H1 (cell line): Measurements from ENCODE around the gene TTK. TPM values are rescaled to one million over a fixed set of nuclear protein-coding genes. Genes with fewer than 3 reads are reported as not detected.

Source experiments
- CTCF ChIA-PET: fragments of 300-600 bp; sonication (Branson Sonifier 250); formaldehyde crosslinking; loops from one replicate; lab custom pipeline; 2021; ENCODE audit not compliant: partially characterized antibody; lab: Charles Lee
- POLR2A ChIA-PET: fragments of 300-600 bp; sonication (Branson Sonifier 250); formaldehyde crosslinking; loops from one replicate; lab custom pipeline; 2021; ENCODE audit warnings: inconsistent platforms; ENCODE audit not compliant: partially characterized antibody; lab: Charles Lee
- DNase-seq, 2 experiments: peaks; one replicate each; pipeline versions ENCODE4 v3.0.0 to v3.0.0-alpha.2; 2010 to 2022; ENCODE audit warnings: low spot score in 2 of 2, low read depth in 1 of 2, mixed read lengths in 1 of 2
- FAIRE-seq: peaks from 2 replicates; lab custom pipeline; 2011; peaks lifted over from hg19 to GRCh38; lab: Jason Lieb, UNC
- H2AFZ ChIP-seq: 2 replicates; pipeline ENCODE4 v1.8.1; 2012; ENCODE audit warnings: low read length, inconsistent platforms
- H2AK5ac ChIP-seq: 2 replicates; pipeline ENCODE4 v1.6.1; 2013; ENCODE audit warnings: low read depth, low read length
- H2BK120ac ChIP-seq: replicated peaks from 2 replicates; pipeline ENCODE3; 2013; ENCODE audit warnings: low read depth, low read length, inconsistent platforms
- H2BK12ac ChIP-seq: 2 replicates; pipeline ENCODE4 v1.6.1; 2013; ENCODE audit warnings: low read depth, low read length
- H2BK15ac ChIP-seq: 2 replicates; pipeline ENCODE4 v1.6.1; 2013; ENCODE audit warnings: low read length
- H2BK20ac ChIP-seq: 2 replicates; pipeline ENCODE4 v1.6.1; 2013; ENCODE audit warnings: low read length
- H2BK5ac ChIP-seq: 2 replicates; pipeline ENCODE4 v1.6.1; 2013; ENCODE audit warnings: low read depth, low read length
- H3K14ac ChIP-seq: 2 replicates; pipeline ENCODE4 v1.6.1; 2013; ENCODE audit warnings: inconsistent platforms; ENCODE audit not compliant: insufficient read length
- H3K18ac ChIP-seq: 2 replicates; pipeline ENCODE4 v1.6.1; 2013; ENCODE audit warnings: low read length; ENCODE audit errors: extremely low read depth
- H3K23ac ChIP-seq: 2 replicates; pipeline ENCODE4 v1.6.1; 2013; ENCODE audit warnings: inconsistent platforms; ENCODE audit not compliant: insufficient read length
- H3K23me2 ChIP-seq: 2 replicates; pipeline ENCODE4 v1.6.1; 2013; ENCODE audit warnings: low read depth, low read length
- H3K27ac ChIP-seq: 2 replicates; pipeline ENCODE4 v1.6.1; 2011; ENCODE audit warnings: low read depth, low read length, inconsistent platforms
- H3K27me3 ChIP-seq, 4 experiments: replicated peaks in 1 of 4; 1 replicate in 1 of 4; 2 replicates in 3 of 4; pipeline versions ENCODE4 v1.6.1 to v1.8.1; 2011 to 2013; ENCODE audit warnings: low read length in 3 of 4, mild to moderate bottlenecking in 3 of 4, inconsistent platforms in 2 of 4, mixed read lengths in 2 of 4, moderate library complexity in 1 of 4; ENCODE audit not compliant: control insufficient read depth in 3 of 4, insufficient read depth in 3 of 4; ENCODE audit errors: extremely low read depth in 1 of 4
- H3K36me3 ChIP-seq, 4 experiments: 2 replicates each; pipeline versions ENCODE4 v1.6.1 to v1.8.1; 2011 to 2013; ENCODE audit warnings: mild to moderate bottlenecking in 4 of 4, low read length in 3 of 4, moderate library complexity in 2 of 4, control low read depth in 1 of 4, inconsistent platforms in 1 of 4; ENCODE audit not compliant: insufficient read depth in 4 of 4, control insufficient read depth in 2 of 4
- H3K4ac ChIP-seq: replicated peaks from 2 replicates; pipeline ENCODE3; 2013; ENCODE audit warnings: low read length, low read depth, mixed read lengths, inconsistent platforms; ENCODE audit not compliant: insufficient read length
- H3K4me1 ChIP-seq, 4 experiments: replicated peaks in 1 of 4; 1 replicate in 1 of 4; 2 replicates in 3 of 4; pipeline versions ENCODE4 v1.6.1 to v1.8.1; 2011 to 2013; ENCODE audit warnings: low read length in 3 of 4, inconsistent platforms in 2 of 4, mixed read lengths in 1 of 4; ENCODE audit not compliant: insufficient read depth in 4 of 4, control insufficient read depth in 3 of 4
- H3K4me2 ChIP-seq, 2 experiments: 2 replicates each; pipeline versions ENCODE4 v1.6.1 to v1.8.1; 2011 to 2013; ENCODE audit warnings: low read depth in 2 of 2, low read length in 2 of 2, control low read depth in 1 of 2, inconsistent platforms in 1 of 2, mild to moderate bottlenecking in 1 of 2; ENCODE audit not compliant: insufficient read depth in 1 of 2
- H3K4me3 ChIP-seq, 4 experiments: fragments of 200-600, 300-600 bp in 1 of 4; sonication (generic), shearing (Covaris generic), sonication (Bioruptor Twin) in 1 of 4; 2 replicates each; pipeline versions ENCODE4 v1.5.1 to v1.8.1; 2011 to 2016; ENCODE audit warnings: low read length in 4 of 4, low read depth in 3 of 4, control low read depth in 2 of 4, inconsistent platforms in 2 of 4, mild to moderate bottlenecking in 2 of 4, mixed read lengths in 1 of 4, moderate library complexity in 1 of 4; ENCODE audit not compliant: insufficient read depth in 2 of 4; ENCODE audit errors: extremely low read depth in 1 of 4
- H3K56ac ChIP-seq: replicated peaks from 2 replicates; pipeline ENCODE3; 2013; ENCODE audit warnings: low read depth, mild to moderate bottlenecking, mixed read lengths, low read length, inconsistent platforms; ENCODE audit not compliant: insufficient read length
- H3K79me1 ChIP-seq: 2 replicates; pipeline ENCODE4 v1.6.1; 2013; ENCODE audit warnings: low read depth, low read length, control low read depth
- H3K79me2 ChIP-seq, 2 experiments: 2 replicates each; pipeline versions ENCODE4 v1.6.1 to v1.8.1; 2012 to 2013; ENCODE audit warnings: low read length in 2 of 2, mild to moderate bottlenecking in 2 of 2, inconsistent platforms in 1 of 2; ENCODE audit not compliant: insufficient read depth in 2 of 2, control insufficient read depth in 1 of 2
- H3K9ac ChIP-seq, 4 experiments: replicated peaks in 1 of 4; 1 replicate in 1 of 4; 2 replicates in 3 of 4; pipeline versions ENCODE4 v1.6.1 to v1.8.1; 2011 to 2013; ENCODE audit warnings: low read depth in 3 of 4, low read length in 3 of 4, control low read depth in 2 of 4, mild to moderate bottlenecking in 2 of 4, moderate library complexity in 2 of 4, inconsistent platforms in 1 of 4; ENCODE audit errors: extremely low read depth in 1 of 4
- H3K9me3 ChIP-seq, 2 experiments: 2 replicates each; pipeline versions ENCODE4 v1.6.1 to v1.8.1; 2012 to 2013; ENCODE audit warnings: mild to moderate bottlenecking in 2 of 2, moderate library complexity in 2 of 2, control low read depth in 1 of 2, inconsistent platforms in 1 of 2, low read depth in 1 of 2, low read length in 1 of 2, mixed read lengths in 1 of 2; ENCODE audit not compliant: insufficient read depth in 2 of 2
- H4K20me1 ChIP-seq, 2 experiments: replicated peaks in 1 of 2; 2 replicates each; pipeline versions ENCODE3 to v1.8.1; 2011 to 2013; ENCODE audit warnings: inconsistent platforms in 2 of 2, low read length in 2 of 2, mild to moderate bottlenecking in 1 of 2; ENCODE audit not compliant: insufficient read depth in 2 of 2, control insufficient read depth in 1 of 2
- H4K5ac ChIP-seq: 2 replicates; pipeline ENCODE4 v1.6.1; 2013; ENCODE audit warnings: low read length, low read depth, mixed read lengths, inconsistent platforms; ENCODE audit not compliant: insufficient read length
- H4K8ac ChIP-seq: 2 replicates; pipeline ENCODE4 v1.8.0; 2013; ENCODE audit warnings: mild to moderate bottlenecking, moderate library complexity, low read length, inconsistent platforms; ENCODE audit not compliant: insufficient read depth; ENCODE audit errors: extremely low read depth
- H4K91ac ChIP-seq: replicated peaks from 2 replicates; pipeline ENCODE3; 2013; ENCODE audit warnings: low read length, mixed read lengths, inconsistent platforms; ENCODE audit not compliant: insufficient read length
- BACH1 ChIP-seq: IDR thresholded peaks from 2 replicates; pipeline ENCODE4 v1.6.1; 2012; ENCODE audit warnings: low read length, improper control_type of control experiment
- CREB1 ChIP-seq: IDR thresholded peaks from 2 replicates; pipeline ENCODE4 v1.6.1; 2012; ENCODE audit warnings: inconsistent platforms
- GABPA ChIP-seq: IDR thresholded peaks from 2 replicates; pipeline ENCODE4 v1.6.1; 2011; ENCODE audit warnings: mild to moderate bottlenecking, low read length, moderate library complexity, borderline replicate concordance; ENCODE audit not compliant: insufficient read depth
- HDAC2 ChIP-seq, 2 experiments: fragments of 300-600 bp in 1 of 2; sonication (generic) in 1 of 2; IDR thresholded peaks; 2 replicates each; pipeline ENCODE4 v1.6.1; 2011 to 2012; ENCODE audit warnings: low read depth in 2 of 2, low read length in 2 of 2, mild to moderate bottlenecking in 2 of 2, moderate library complexity in 2 of 2, borderline replicate concordance in 1 of 2, inconsistent platforms in 1 of 2
- KDM1A ChIP-seq: fragments of 200-600, 300-600 bp; sonication (generic); IDR thresholded peaks from 2 replicates; pipeline ENCODE4 v1.7.1; 2016; ENCODE audit warnings: mild to moderate bottlenecking, low read length, borderline replicate concordance
- MAFK ChIP-seq: IDR thresholded peaks from 2 replicates; pipeline ENCODE4 v1.6.1; 2012; ENCODE audit warnings: low read depth, mild to moderate bottlenecking, improper control_type of control experiment, low read length
- TBP ChIP-seq: IDR thresholded peaks from 2 replicates; pipeline ENCODE4 v1.6.1; 2011; ENCODE audit warnings: low read depth, low read length, improper control_type of control experiment
- ZNF274 ChIP-seq: IDR thresholded peaks from 2 replicates; pipeline ENCODE4 v1.7.0; 2012; ENCODE audit warnings: low read length, borderline replicate concordance; ENCODE audit errors: extremely low read depth
- WGBS, 2 experiments: shearing (Covaris generic) in 1 of 2; methylation state at CpG; one replicate each; pipeline versions ENCODE4 v1.1.6 to v1.1.7; 2013 to 2015; ENCODE audit warnings: low lambda C conversion rate in 2 of 2, mixed read lengths in 2 of 2, inconsistent platforms in 1 of 2, low coverage in 1 of 2, missing lambda C conversion rate in 1 of 2; ENCODE audit not compliant: insufficient replicate concordance in 2 of 2, insufficient coverage in 1 of 2, insufficient read length in 1 of 2; ENCODE audit errors: extremely low coverage in 1 of 2, missing lambda C conversion rate in 1 of 2; 5-methylcytosine and 5-hydroxymethylcytosine counted together
- polyA plus RNA-seq, 7 experiments: library from polyadenylated mRNA; depleted of rRNA in 3 of 7; stranded (reverse) in 5 of 7; unstranded in 2 of 7; fragments of >200 nt in 5 of 7; fragments of 200-250 nt in 2 of 7; gene quantifications; 1 replicate in 5 of 7; 2 replicates in 1 of 7; 4 replicates in 1 of 7; pipeline versions ENCODE4 v1.2.1 to v1.2.3, GENCODE V29; 2011 to 2013; ENCODE audit warnings: missing spikeins in 2 of 7, mixed read lengths in 2 of 7
- total RNA-seq: library from RNA; stranded (reverse); fragmentation: NEBNext Ultra II Directional; extraction: Animal tissue kit (Norgen Biotek cat#: 25700); gene quantifications from 2 replicates; pipeline ENCODE4 v1.2.1, GENCODE V29; 2021
- TF ChIP-seq, protein P1 (sequence below): IDR thresholded peaks from 2 replicates; pipeline ENCODE4 v1.6.1; 2012; ENCODE audit warnings: inconsistent platforms
- TF ChIP-seq, protein P2 (sequence below), 3 experiments: IDR thresholded peaks; 1 replicate in 2 of 3; 2 replicates in 1 of 3; pipeline versions ENCODE4 v1.5.1 to v1.6.1; 2011; ENCODE audit warnings: low read length in 3 of 3, mild to moderate bottlenecking in 3 of 3, inconsistent platforms in 2 of 3, low read depth in 1 of 3, moderate library complexity in 1 of 3; ENCODE audit not compliant: insufficient read depth in 1 of 3; ENCODE audit errors: control extremely low read depth in 1 of 3

TTK gene
- total and polyA plus RNA-seq, 2 of the 8 experiments (the other 6 are each of a cell fraction or from before 2014, with no cell fraction given): 11.9 to 63.2 TPM

GRCh38 chr6:80003826-80004172 is 650 bp upstream of the TTK start:
- peak overlapping the region; percentile 72 to 92 (median 84) for H3K4me3 ChIP-seq
- H3K9me3 ChIP-seq: no peaks in the 10 kb centered on the region
- no peak overlapping the region for H3K4ac ChIP-seq
- H2BK12ac ChIP-seq: peak overlapping the region; percentile 31; the same call in 1 of the 2 replicates
- H3K27me3 ChIP-seq: no peaks in the 10 kb centered on the region
- H3K56ac ChIP-seq: no peak overlapping the region
- CTCF ChIA-PET: interaction anchor here (0.8 to 2.3 kb wide), 7 partner anchors 10 to 135 kb away, joined by 3 to 13 read pairs (median 3); no protein-coding TSS in a partner anchor
- 0 out of 2 replicates have a peak overlapping the region, but pooled peaks have one; percentile 74 for H4K8ac ChIP-seq
- peak overlapping the region; percentile 59; the same call in 1 of the 2 replicates for H3K27ac ChIP-seq
- H3K23me2 ChIP-seq: peaks cover 10% of the 10 kb centered on the region
- DNase-seq (peak in 1 of 2 experiments; percentile 55), FAIRE-seq (no peak)
- H2BK20ac ChIP-seq: no peak overlapping the region
- no peak overlapping the region for H2BK15ac ChIP-seq
- H3K14ac ChIP-seq: no peak overlapping the region
- H2AK5ac ChIP-seq: no peak overlapping the region
- no peak overlapping the region for H2BK120ac ChIP-seq
- H4K5ac ChIP-seq: peak overlapping the region; percentile 19
- POLR2A ChIA-PET: interaction anchor here (0.6 to 2.4 kb wide), 9 partner anchors 9 to 92 kb away, joined by 3 to 12 read pairs (median 4); partner anchors contain the start of gene ELOVL4
- peak overlapping the region; percentile 73; the same call in 1 of the 2 replicates for H2BK5ac ChIP-seq
- H3K36me3 ChIP-seq: peaks cover 0 to 20% (median 11%) of the 10 kb centered on the region in 4 experiments; a peak in 5 of 8 replicates
- H3K18ac ChIP-seq: peak overlapping the region; percentile 68
- H3K23ac ChIP-seq: no peak overlapping the region
- H2AFZ ChIP-seq: peak overlapping the region; percentile 81
- H3K4me1 ChIP-seq: peaks cover 0 to 4% (median 3%) of the 10 kb centered on the region in 4 experiments; a peak in 4 of 7 replicates
- peaks cover 0 to 25% of the 10 kb centered on the region in 2 experiments; a peak in 3 of 4 replicates for H3K79me2 ChIP-seq
- peak overlapping the region in 3 of 4 experiments; percentile 20 to 66 (median 59); a peak in 5 of 7 replicates for H3K9ac ChIP-seq
- H3K4me2 ChIP-seq: peak overlapping the region; percentile 77 to 94
- H3K79me1 ChIP-seq: no peaks in the 10 kb centered on the region
- 11% methylated on average over 13 of the region's 13 CpGs; no CpG with 5 or more reads in 1 of the 2 experiments for WGBS, 2 experiments
- H4K91ac ChIP-seq: no peak overlapping the region
- no peaks in the 10 kb centered on the region for H4K20me1 ChIP-seq
- TF ChIP-seq GABPA: no peak
- no peak for TF ChIP-seq BACH1
- TF ChIP-seq, protein P1, sequence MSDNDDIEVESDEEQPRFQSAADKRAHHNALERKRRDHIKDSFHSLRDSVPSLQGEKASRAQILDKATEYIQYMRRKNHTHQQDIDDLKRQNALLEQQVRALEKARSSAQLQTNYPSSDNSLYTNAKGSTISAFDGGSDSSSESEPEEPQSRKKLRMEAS: no peak
- no peak for TF ChIP-seq TBP
- no peak for TF ChIP-seq KDM1A
- no peak for TF ChIP-seq MAFK
- TF ChIP-seq, protein P2, sequence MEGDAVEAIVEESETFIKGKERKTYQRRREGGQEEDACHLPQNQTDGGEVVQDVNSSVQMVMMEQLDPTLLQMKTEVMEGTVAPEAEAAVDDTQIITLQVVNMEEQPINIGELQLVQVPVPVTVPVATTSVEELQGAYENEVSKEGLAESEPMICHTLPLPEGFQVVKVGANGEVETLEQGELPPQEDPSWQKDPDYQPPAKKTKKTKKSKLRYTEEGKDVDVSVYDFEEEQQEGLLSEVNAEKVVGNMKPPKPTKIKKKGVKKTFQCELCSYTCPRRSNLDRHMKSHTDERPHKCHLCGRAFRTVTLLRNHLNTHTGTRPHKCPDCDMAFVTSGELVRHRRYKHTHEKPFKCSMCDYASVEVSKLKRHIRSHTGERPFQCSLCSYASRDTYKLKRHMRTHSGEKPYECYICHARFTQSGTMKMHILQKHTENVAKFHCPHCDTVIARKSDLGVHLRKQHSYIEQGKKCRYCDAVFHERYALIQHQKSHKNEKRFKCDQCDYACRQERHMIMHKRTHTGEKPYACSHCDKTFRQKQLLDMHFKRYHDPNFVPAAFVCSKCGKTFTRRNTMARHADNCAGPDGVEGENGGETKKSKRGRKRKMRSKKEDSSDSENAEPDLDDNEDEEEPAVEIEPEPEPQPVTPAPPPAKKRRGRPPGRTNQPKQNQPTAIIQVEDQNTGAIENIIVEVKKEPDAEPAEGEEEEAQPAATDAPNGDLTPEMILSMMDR (IDR thresholded peaks at IDR 0.05; ENCODE audit: control extremely low read depth in 1 of 3, insufficient read depth in 1 of 3, low read depth in 1 of 3, low read length in 3 of 3): no peak
- no peak for TF ChIP-seq ZNF274
- TF ChIP-seq CREB1: 0 out of 2 replicates have a peak, but pooled peaks have one; percentile 34
- TF ChIP-seq HDAC2 (IDR thresholded peaks at IDR 0.05; ENCODE audit: borderline replicate concordance in 1 of 2, low read depth in 2 of 2, low read length in 2 of 2): no peak
